Renal cortex interstitium (tissue), 11 donors: ENCODE data around the gene AQP1. TPM values are rescaled to one million over a fixed set of nuclear protein-coding genes. Genes with fewer than 3 reads are reported as not detected.

Experiments
- DNase-seq, 11 donors: peaks; one replicate each; pipeline ENCODE4 v3.0.0-alpha.2; 2013; ENCODE audit warnings: low read depth in 9 of 11, low spot score in 4 of 11; ENCODE audit errors: extremely low read depth in 1 of 11
- polyA plus RNA-seq, 3 donors: library from polyadenylated mRNA; unstranded; fragments of 120-200 nt; gene quantifications; one replicate each; pipeline ENCODE4 v1.2.1, GENCODE V29; 2013; ENCODE audit not compliant: insufficient read length in 3 of 3

The AQP1 gene
- polyA plus RNA-seq, 3 donors, result 200 to 225 (median 222) TPM

DNA sequence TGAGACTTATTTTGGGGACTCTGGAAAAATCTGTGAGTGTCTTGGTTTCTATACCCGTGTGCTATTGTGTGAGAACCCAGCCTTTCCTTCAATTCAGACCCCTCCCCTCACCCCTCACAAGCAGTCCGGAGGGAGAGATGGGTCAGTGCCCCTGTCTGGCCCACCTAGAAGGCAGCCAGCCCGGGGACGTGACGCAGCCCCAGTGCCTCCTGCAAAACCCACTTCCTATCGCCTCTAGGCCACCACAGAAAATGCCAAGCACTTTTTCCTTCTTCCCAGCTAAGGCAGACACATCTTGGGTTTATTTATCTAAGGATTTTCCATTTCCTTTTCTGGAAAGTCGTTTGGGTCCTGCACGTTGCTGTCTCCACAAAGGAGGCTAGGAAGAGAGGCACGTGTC is 11.6 kb upstream of the AQP1 start:
- DNase-seq, result no peak

DNA sequence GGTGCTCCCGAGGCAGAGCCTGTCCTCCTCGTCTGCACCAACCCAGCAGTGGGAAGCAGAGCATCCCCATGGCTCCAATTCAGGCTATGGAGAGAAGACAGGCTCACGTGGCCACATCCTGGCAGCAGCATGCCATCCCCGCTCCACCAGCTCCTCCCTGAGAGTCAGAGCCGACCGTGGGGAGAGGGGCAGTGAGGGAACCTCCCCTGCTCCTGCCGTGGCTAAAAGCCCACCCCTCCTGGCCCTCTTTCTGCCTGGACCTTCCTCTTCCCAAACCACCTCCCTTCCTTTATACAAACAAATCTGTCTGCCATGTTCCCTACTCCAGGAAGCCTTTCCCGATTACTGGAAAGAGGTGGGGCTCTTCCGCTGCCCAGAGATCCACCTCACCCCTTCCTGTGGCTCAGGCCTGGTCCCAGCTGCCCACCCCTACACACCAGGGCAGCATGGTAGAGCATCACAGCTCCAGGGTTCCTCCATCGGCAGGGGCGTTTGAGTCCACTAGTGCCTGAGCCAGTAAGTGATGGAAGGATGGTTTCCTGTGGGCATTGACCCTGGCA is 10.8 kb upstream of the AQP1 start:
- no peak for DNase-seq

DNA sequence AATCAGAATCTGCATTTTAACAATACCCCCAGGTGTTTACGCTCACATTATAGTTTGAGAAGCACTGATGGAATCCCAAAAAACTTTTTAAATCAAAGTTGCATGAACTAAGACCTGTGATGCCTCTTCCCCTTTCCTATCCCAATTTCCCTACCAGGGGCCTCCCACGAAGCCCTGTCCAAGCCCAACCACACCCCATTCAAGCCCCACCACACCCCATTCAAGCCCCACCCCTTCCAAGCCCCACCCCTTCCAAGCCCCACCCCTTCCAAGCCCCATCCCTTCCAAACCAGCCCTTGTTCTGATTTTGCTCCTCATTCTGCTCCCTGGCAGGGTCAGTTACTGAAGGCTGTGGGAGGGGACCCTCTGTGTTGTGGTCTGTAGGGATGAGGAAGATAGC is 9.8 kb upstream of the AQP1 start:
- DNase-seq, result no peak

DNA sequence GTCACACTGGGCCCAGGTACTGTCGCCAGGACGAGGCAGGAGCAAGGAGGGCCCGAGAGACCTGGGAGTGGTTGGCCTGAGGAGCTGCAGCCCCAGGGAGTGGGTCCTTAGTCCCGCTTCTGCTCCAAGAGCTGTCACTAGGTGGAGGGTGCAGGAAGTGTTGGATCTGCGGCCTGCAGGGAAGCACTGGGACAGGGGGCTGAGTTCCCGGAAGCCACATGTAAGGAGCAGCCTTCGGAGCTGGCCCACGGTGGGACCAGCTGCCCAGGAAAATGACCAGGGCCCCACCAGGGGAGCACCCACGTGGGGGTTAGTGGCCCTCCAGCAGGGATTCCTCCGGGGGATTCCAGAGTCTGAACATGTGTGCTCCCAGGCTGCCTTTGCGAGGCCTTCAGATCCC is 9.2 kb upstream of the AQP1 start:
- no peak for DNase-seq

DNA sequence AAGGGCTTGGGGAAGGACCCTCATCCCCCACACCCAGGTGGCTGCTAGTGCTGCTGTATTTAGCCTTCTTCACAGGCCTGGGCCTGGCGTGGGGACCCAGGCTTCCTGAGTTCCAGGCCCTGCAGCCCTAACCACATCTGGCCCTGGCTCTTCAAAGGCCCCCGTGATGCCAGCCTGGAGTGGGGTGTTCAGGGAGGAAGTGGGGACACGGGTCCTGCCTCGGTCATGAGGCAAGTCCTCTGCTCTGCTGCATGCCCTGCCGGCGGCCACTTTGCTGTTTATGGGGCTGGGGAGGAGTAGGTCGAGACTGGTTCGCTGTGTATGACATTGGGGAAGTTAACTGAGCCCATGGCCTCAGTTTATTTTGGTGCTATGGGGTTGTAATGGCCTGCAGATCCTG is 8.5 kb upstream of the AQP1 start:
- DNase-seq, result no peak

DNA sequence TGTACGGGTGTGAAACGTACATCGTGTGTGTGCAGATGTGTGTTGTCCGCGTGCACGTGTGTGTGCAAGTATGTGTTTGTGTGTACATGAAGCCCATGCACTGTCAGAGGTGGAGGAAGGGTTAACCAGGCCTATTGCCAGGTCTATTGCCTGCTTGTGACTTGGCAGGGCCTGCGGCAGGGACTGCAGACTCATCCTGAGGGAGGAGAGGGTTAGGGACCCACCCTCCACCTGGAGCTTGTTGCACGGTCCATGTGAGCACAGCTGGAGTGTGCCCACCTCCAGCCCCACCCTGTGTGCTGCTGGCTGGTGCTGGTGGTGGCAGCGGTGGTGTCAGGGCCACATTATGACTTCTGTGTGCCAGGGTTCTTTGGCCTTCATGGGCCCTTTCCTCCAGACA is 7.1 kb upstream of the AQP1 start:
- DNase-seq, result no peak

DNA sequence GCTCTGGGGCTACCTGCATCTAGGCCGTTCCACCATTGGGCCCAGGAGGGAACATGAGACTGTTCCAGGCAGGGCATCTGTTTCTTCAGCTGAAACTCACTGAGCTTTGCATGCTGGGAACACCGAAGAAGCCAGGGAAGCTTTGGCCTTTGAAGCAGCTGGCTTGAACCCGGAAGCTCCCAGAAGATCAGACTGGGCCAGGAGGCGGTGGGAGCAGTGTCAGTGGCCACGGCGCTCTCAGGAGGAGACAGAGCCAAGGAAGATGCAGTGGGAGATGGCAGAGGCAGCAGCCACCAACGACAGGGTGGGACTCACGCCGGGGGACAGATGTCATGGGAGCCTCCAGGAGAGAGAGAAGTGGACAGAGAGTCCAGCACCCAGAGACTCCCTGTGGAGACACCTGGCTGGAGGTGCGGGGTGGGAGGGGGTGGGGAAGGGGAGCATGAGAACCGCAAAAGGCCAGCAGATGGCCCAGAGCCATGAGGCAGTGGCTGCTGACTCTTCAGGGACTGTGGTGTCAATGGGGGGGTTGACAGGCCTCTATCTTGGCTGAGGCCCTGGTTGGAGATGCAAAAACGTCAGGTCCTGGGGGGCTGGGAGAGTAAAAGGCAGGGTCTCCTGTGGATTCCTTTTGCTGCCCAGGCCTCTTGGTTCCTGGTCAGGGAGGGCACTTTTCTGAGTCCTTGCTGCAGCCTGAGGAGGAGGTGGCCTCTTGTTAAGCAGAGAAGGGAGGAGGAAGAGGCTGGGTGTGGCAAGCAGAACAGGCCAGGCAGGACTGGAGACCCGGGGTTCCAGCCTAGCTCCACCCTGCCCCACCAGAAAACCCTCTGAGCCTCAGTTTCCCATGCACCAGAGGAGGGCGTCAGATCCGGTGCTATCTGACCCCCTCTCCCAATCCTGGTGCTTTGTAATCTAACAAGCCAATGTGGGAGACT is 6.3 kb upstream of the AQP1 start:
- no peak for DNase-seq

DNA sequence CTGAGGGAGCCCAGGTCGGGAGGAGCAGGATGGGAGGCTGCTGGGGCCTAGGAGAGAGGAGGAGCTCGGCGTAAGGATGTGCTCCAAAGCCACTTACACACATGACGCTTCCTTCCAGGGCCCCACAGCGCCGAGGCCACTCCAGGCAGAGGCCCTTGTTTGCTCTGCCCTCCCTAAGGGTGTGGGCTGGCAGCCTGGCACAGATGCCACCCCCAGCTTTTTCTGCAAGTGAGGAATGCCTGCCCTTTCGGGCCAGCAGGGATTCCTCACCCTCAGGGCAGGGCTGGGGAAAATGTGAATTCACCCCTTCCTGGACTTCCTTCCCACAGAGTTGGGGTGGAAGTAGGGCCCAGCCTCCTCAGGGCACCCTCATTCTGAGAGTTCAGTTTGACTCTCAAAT is 5.6 kb upstream of the AQP1 start:
- DNase-seq, result no peak

DNA sequence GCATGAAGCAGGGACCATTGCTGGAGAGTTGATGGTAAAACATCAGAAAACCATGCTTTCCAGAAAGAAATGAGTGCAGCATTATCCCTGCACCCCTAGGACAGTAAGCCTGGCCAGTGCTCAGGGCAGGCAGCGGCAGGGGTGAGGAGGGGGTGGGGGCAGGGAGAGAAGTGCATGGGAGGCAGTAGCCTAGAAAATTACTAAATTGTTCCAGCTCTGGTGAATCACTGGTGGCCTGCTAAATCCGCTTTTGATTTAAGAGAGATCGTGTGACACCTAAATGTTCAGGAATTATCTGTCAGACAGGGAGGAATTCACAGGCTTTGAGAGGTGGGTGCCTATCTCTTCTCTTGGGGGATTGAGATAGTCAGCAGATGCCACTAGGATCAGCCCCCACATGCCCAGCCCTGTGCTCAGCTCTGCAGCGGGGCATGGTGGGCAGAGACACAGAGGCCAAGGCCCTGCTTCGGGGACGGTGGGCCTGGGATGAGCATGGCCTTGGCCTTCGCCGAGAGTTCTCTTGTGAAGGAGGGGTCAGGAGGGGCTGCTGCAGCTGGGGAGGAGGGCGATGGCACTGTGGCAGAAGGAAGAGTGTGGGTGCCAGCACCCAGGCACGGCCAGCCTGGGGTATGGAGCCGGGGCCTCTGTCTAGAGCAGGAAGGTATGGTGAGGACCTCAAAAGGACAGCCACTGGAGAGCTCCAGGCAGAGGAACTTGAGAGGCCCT is 5.0 kb upstream of the AQP1 start:
- no peak for DNase-seq

DNA sequence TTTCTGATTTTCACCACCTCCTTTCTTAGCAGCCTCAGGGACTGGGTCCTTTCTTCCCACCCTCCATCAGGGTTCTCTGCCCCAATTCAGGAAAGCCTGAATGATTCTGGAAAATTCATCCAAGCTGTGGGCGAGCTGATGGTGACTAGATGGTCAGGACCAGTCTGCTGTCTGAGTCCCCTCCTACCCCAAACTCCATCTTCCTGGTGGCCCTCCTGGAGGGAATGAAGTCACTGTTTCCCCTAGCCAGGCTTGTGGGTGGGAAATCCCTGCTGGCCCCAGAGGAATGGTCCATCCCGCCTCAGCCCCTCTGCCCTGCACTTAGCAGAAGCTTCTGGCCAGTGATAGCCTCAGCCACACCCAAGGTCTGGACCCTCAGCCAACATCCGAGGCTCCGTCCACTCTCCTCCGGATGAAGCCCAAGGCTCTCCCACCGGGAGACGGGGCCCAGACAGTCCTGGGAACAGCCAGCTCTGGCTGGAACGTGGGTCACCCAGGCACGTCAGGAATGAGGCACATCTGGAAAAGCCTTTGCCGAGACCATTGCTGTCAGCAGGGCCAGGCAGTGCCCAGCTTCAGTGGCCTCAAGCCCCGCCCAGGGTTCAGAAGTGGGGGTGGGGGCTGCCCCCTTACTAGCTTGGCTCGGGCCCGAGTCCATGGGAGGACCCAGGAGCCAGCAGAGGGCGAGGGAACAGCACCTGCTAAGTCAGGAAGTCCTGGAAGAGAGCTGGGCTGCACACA is 4.0 kb upstream of the AQP1 start:
- DNase-seq, result no peak

DNA sequence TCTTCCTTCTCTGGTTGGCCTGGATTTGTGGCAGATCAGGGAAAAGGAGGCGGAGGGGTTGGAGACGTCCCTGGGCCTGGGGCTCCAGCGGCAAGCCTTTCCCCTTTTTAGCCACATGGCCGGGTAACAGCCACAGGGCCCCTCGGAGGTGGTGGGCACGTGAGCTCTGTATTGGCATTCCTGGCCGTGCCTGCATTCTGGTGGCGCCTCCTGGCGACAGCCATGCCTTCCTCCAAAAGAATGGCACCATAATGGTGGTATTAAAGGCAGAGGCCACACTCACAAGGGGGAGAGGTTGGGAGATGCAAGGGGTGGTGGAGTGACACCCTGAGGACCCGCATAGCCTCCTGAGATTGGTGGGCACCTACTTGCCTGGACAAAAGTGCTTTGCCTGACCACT is 3.0 kb upstream of the AQP1 start:
- DNase-seq, result no peak

DNA sequence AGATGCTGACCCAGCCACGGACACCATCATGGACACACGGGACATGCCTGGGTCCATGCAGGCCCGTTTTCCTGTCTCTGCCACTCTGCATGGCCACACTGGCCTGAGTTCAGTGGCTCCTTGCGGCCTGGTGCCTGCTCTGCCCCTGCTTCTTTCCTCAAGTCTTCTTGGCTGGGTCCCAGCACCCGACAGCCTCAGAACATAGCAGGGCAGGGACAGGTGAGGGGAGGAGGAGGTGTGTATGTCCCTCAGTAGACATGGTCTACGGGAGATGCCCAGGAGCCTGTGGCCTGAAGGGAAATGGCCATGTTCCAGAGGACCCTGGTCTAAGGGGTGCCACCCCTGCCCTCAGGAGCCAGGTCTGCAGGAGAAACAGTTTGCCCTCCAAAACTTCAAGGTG is 2.2 kb upstream of the AQP1 start:
- no peak for DNase-seq

DNA sequence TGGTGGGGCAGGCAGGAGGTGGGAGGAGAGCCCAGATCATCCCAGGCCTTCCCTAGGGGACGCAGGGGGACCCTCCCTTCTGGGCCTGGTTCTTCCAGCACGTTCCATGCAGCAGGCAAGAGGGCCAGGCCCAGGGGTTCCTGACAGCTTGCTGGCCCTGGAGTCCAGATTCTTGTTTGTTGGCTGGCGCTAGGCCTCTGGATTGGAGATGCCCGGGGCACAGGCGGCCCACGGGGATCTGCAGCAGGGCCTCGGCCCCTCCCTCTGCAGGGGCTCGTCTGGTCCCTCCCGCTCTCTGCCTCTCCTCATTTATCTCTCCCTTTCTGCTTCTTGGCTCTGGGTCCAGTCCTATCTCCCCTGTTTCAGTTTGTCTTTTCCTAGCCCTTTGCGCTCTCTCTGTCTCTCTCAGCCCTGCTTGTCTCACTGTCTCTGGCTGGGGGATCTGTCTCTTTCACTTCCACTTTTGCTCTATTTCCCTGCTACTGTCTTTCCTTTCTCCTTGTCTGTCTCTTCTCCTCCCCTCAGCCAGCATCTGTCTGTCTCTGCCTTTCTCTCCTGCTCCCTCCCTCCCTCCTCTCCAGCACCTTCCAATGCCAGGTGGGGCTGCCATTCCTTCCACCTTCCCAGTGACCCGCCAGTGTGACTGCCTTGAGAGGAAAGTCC is 1.1 kb upstream of the AQP1 start:
- DNase-seq, result no peak

DNA sequence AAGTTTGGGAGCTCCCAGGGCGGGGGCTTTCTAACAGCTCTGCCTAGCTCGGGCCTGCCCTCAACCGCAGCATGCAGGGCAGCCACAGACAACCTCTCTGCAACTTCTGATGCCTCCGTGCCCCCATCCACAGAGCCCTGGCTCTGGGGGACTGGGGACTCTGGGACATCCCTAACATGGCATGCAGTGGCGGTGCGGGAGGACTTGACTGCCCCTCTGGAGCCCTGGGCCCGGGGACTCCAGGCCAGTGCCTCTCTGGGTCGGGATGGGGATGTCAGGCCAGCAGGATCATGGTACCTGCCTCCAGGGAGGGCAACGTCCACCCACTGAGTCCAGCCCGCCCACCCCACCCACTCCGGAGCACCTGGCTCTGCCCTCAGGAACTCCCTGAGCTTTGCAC is 520 bp upstream of the AQP1 start:
- no peak for DNase-seq

DNA sequence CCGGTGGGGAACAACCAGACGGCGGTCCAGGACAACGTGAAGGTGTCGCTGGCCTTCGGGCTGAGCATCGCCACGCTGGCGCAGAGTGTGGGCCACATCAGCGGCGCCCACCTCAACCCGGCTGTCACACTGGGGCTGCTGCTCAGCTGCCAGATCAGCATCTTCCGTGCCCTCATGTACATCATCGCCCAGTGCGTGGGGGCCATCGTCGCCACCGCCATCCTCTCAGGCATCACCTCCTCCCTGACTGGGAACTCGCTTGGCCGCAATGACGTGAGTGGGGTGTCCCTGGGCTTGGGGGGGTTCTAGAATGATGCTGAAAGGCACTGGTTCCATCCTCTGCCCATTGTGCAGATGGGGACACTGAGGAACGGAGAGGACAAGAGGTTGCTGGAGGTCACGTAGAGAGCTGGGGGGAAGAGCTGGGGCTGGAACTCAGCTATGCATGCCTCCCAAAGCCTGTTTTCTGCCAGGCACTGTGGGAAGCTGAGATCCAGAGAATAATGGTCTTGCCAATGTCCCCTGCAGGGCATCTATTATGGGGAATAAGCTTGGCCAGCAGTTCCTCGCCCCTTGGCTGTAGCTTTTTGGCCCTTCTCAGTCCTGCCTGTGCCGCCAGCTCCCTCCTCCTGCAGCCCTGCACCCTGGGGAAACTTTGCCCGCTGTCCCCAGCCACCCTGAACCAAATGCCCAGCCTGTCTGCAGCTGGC is 523 bp downstream of the AQP1 start:
- no peak for DNase-seq

DNA sequence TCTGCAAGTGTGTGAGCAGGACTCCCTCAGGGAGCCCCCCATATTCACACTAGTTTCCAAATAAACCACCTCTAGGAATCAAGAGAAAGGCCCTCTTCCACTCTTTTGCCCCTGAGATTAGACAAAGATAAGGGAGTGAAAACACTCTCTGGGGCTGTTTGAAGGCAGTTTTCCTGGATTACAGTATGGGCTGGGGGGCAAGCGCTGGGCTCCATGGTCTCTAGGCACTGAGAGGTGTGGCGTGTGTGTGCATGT is 1.0 kb downstream of the AQP1 start:
- DNase-seq, result no peak

DNA sequence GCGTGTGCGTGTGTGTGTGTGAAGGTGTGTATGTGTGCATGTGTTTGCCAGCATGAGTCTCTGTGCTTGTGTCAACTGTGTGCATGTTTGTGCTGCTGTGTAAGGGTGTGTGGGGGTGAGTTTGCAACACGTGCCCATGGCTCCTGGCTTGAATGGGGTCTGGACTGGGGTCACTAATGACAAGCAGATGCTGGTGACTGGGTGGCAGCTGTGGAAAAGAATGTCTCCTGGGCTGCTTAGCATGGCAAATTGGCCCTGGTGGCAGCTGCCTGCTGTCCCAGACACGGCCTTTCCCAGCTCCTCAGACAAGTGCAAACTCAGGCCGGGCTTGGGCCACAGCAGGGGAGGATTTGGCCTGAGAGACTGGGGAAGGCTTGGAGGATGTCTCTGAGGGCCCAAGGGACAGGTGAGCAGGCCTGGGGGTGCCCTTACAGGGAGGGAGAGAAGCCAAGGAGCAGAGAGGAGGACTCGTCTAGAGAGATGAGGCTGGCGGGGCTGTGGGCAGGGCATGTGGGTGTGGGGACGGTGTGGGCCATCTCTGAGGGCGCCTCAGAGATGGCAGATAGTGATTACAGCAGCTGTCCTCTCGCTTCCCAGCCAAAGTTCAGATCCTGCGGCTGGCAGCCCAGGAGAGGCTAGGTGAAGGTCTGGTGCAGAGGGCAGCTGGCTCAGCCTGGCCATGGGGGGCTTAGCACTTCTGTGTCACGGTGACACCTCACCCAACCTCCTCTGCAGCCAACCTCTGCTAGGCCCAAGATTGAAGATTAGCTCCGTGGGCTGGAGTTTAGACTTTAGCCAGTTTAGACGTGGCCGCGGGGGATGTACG is 1.5 kb downstream of the AQP1 start:
- DNase-seq, result no peak
